ENCODE results near the gene SGMS1.

Gene SGMS1

GRCh38 chr10:50295367-50295766, 328.4 kb downstream of the SGMS1 start:
- H3K4me1 ChIP-seq (ENCODE audit: insufficient read depth, low read length, severe bottlenecking): no peaks in the 10 kb centered on the region
- H3K9me3 ChIP-seq (ENCODE audit: low read length): no peaks in the 10 kb centered on the region
- no peaks in the 10 kb centered on the region for H3K79me2 ChIP-seq (ENCODE audit: insufficient read depth, low read length)
- H3K36me3 ChIP-seq (ENCODE audit: insufficient read depth, low read length): no peaks in the 10 kb centered on the region
- H4K20me1 ChIP-seq (ENCODE audit: insufficient read depth, low read length): no peaks in the 10 kb centered on the region
- H3K27me3 ChIP-seq (ENCODE audit: insufficient read depth, low read length): no peaks in the 10 kb centered on the region
- TF ChIP-seq EZH2 (IDR thresholded peaks at IDR 0.05; ENCODE audit: borderline replicate concordance, low read length): no peak
- TF ChIP-seq, protein P1, sequence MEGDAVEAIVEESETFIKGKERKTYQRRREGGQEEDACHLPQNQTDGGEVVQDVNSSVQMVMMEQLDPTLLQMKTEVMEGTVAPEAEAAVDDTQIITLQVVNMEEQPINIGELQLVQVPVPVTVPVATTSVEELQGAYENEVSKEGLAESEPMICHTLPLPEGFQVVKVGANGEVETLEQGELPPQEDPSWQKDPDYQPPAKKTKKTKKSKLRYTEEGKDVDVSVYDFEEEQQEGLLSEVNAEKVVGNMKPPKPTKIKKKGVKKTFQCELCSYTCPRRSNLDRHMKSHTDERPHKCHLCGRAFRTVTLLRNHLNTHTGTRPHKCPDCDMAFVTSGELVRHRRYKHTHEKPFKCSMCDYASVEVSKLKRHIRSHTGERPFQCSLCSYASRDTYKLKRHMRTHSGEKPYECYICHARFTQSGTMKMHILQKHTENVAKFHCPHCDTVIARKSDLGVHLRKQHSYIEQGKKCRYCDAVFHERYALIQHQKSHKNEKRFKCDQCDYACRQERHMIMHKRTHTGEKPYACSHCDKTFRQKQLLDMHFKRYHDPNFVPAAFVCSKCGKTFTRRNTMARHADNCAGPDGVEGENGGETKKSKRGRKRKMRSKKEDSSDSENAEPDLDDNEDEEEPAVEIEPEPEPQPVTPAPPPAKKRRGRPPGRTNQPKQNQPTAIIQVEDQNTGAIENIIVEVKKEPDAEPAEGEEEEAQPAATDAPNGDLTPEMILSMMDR (IDR thresholded peaks at IDR 0.05; ENCODE audit: low read length): no peak
- no peak overlapping the region for H3K4me3 ChIP-seq (ENCODE audit: low read depth, low read length, poor library complexity, severe bottlenecking)
- H3K9ac ChIP-seq (ENCODE audit: low read length): no peak overlapping the region
- no peaks in the 10 kb centered on the region for H3K9me2 ChIP-seq (ENCODE audit: low read depth, low read length)
- no peak overlapping the region for H2AFZ ChIP-seq (ENCODE audit: low read length)
- H3F3A ChIP-seq (ENCODE audit: insufficient read depth, low read length): no peaks in the 10 kb centered on the region
- no peak overlapping the region for H3K27ac ChIP-seq (ENCODE audit: low read depth, low read length, poor library complexity, severe bottlenecking)
- H3K4me2 ChIP-seq (ENCODE audit: low read length): no peak overlapping the region

- no peak overlapping the region for H3K27ac ChIP-seq (ENCODE audit: low read depth, low read length, poor library complexity, severe bottlenecking)
- no peaks in the 10 kb centered on the region for H3K9me3 ChIP-seq (ENCODE audit: low read length)
- H3K4me3 ChIP-seq (ENCODE audit: low read depth, low read length, poor library complexity, severe bottlenecking): no peak overlapping the region
- H3F3A ChIP-seq (ENCODE audit: insufficient read depth, low read length): no peaks in the 10 kb centered on the region
- no peaks in the 10 kb centered on the region for H3K27me3 ChIP-seq (ENCODE audit: insufficient read depth, low read length)
- no peak overlapping the region for H3K4me2 ChIP-seq (ENCODE audit: low read length)
- no peaks in the 10 kb centered on the region for H3K4me1 ChIP-seq (ENCODE audit: insufficient read depth, low read length, severe bottlenecking)
- H3K79me2 ChIP-seq (ENCODE audit: insufficient read depth, low read length): no peaks in the 10 kb centered on the region
- H3K9ac ChIP-seq (ENCODE audit: low read length): no peak overlapping the region
- H2AFZ ChIP-seq (ENCODE audit: low read length): no peak overlapping the region
- H3K36me3 ChIP-seq (ENCODE audit: insufficient read depth, low read length): no peaks in the 10 kb centered on the region
- TF ChIP-seq EZH2 (IDR thresholded peaks at IDR 0.05; ENCODE audit: borderline replicate concordance, low read length): no peak
- TF ChIP-seq, protein P1 (IDR thresholded peaks at IDR 0.05; ENCODE audit: low read length): no peak
- no peaks in the 10 kb centered on the region for H3K9me2 ChIP-seq (ENCODE audit: low read depth, low read length)
- no peaks in the 10 kb centered on the region for H4K20me1 ChIP-seq (ENCODE audit: insufficient read depth, low read length)
These were observed 329.2 kb downstream of the SGMS1 start for GRCh38 chr10:50294582-50294981.

DNA sequence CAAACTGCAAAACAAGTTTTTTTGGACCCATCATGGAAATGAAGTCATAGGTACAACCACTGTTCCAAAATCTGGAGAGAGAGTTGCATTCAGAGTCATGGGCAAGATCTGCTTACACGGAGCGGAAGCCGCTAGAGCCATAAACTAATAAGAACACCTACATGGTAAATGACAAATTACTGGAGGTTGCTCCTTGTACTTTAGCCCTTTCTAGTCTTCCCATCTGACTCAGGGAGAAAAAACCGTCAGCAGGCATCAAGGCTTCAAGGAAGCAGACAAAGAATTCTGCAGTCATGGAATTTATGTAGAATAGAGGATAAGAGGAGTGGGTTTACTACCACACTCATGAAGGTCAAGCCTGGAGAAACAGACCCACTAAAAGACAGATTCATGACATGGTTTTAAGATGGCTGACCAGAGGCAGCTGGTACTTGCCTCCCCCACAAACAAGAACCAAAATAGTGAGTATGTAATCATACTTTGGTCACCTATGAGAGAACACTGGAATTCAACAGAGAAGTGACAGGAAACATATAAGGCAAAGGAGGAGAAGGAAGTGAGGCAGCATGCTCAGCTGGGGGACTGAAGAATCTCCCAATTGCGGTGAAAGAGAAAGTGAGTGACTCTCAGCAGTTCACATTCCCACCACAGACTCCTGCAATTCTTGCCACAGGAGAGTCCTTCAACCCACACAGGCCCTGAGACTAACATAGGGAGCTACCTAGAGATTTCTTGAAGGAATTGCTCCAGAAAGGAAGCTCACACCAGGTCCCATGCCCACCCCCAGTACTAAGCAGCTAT, 330.0 kb downstream of the SGMS1 start:
- Histone ChIP-seq H3K79me2 (ENCODE audit: insufficient read depth, low read length) (no peaks in the 10 kb centered on the region), H3K4me2 (ENCODE audit: low read length) (no peak overlapping the region), H3K27ac (ENCODE audit: low read depth, low read length, poor library complexity, severe bottlenecking) (no peak overlapping the region), H3F3A (ENCODE audit: insufficient read depth, low read length) (no peaks in the 10 kb centered on the region), H3K9ac (ENCODE audit: low read length) (no peak overlapping the region), H3K9me3 (ENCODE audit: low read length) (no peaks in the 10 kb centered on the region), H3K4me1 (ENCODE audit: insufficient read depth, low read length, severe bottlenecking) (no peaks in the 10 kb centered on the region), H3K9me2 (ENCODE audit: low read depth, low read length) (no peaks in the 10 kb centered on the region), H3K4me3 (ENCODE audit: low read depth, low read length, poor library complexity, severe bottlenecking) (no peak overlapping the region), H3K36me3 (ENCODE audit: insufficient read depth, low read length) (no peaks in the 10 kb centered on the region), H3K27me3 (ENCODE audit: insufficient read depth, low read length) (no peaks in the 10 kb centered on the region), H4K20me1 (ENCODE audit: insufficient read depth, low read length) (no peaks in the 10 kb centered on the region), H2AFZ (ENCODE audit: low read length) (no peak overlapping the region)
- TF ChIP-seq, protein P1 (IDR thresholded peaks at IDR 0.05; ENCODE audit: low read length): no peak
- no peak for TF ChIP-seq EZH2 (IDR thresholded peaks at IDR 0.05; ENCODE audit: borderline replicate concordance, low read length)

All from OCI-LY1 (cell line).